Right atrium auricular region (tissue), 2 donors: ENCODE data around the gene FAM234B. TPM values are rescaled to one million over a fixed set of nuclear protein-coding genes. Genes with fewer than 3 reads are reported as not detected.

Source experiments
- DNase-seq: peaks from one replicate; pipeline ENCODE4 v3.0.0-alpha.2; 2019; ENCODE audit warnings: low spot score
- H3K27ac ChIP-seq, 2 donors: fragments of 200-600 bp; sonication (generic); 1 replicate in 1 of 2; 2 replicates in 1 of 2; pipeline ENCODE4 v1.5.1; 2016 to 2019
- H3K27me3 ChIP-seq, 2 donors: fragments of 200-600 bp; sonication (generic); one replicate each; pipeline versions ENCODE4 v1.5.1 to v1.6.0; 2017 to 2019
- H3K36me3 ChIP-seq: fragments of 200-600 bp; sonication (generic); one replicate; pipeline ENCODE4 v1.5.1; 2016
- H3K4me1 ChIP-seq, 2 donors: fragments of 200-600 bp; sonication (generic); one replicate each; pipeline versions ENCODE4 v1.5.1 to v1.6.0; 2017 to 2019
- H3K4me3 ChIP-seq, 2 donors: fragments of 200-600 bp; sonication (generic); 1 replicate in 1 of 2; 2 replicates in 1 of 2; pipeline ENCODE4 v1.5.1; 2017 to 2019; ENCODE audit warnings: mild to moderate bottlenecking in 1 of 2, moderate library complexity in 1 of 2
- H3K9me3 ChIP-seq, 2 donors: fragments of 200-600 bp; sonication (generic); one replicate each; pipeline ENCODE4 v1.5.1; 2019
- total RNA-seq, 2 donors: library from RNA; depleted of rRNA; stranded (reverse); fragments of >200 nt; gene quantifications; one replicate each; pipeline ENCODE4 v1.1.0, GENCODE V29; 2016
- TF ChIP-seq, protein P1 (sequence below), 2 donors: fragments of 200-600 bp; sonication (generic); IDR thresholded peaks; one replicate each; pipeline ENCODE4 v1.5.1; 2019; ENCODE audit warnings: antibody characterized with exemption in 2 of 2

Gene FAM234B
- total RNA-seq, 2 donors from 2014 or later = 1.7 to 4.6 TPM

DNA sequence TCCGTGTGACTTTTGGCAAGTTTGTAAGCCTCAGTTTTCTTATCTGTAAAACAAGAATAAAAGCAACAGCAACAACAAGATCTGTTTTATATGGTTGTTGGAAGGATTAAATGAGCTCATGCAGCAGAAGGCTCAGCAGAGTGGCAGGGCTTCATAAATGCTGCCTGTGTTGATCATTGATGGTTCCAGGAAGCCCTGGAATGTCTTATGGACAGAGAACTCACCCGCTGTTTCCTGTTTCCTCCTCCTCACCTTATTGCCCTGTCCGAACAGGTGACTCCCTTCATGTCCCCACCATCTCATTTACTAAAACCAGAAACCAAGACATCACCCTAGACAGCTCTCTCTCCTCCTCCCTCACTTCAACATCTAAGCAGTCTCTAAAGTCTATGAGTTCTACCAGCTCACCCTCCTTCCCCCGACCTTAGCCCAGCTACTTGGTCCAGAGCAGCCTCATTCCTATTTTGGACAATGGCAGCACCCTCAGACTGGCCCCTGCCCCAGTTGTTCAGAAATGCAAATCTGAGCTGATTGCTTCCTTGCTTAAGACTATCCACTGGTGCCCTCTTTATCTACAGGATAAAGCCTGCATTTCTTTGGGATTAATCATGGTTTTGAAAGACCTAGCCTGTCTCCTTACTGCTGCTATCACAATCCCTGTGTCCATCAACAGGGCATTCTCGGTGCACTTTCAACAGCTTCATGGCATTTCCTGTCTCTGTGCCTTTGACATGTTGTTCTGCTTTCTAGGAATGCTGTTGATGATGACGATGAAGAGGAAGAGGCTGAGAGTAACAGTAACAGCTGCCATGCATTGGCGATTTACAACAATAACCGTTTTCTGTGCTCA is 80.7 kb downstream of the FAM234B start:
- Histone ChIP-seq H3K4me1 (no peaks in the 10 kb centered on the region), H3K27ac (no peak overlapping the region), H3K27me3 (no peaks in the 10 kb centered on the region), H3K9me3 (no peaks in the 10 kb centered on the region), H3K36me3 (no peaks in the 10 kb centered on the region), H3K4me3 (no peak overlapping the region)
- DNase-seq = no peak
- TF ChIP-seq, protein P1, sequence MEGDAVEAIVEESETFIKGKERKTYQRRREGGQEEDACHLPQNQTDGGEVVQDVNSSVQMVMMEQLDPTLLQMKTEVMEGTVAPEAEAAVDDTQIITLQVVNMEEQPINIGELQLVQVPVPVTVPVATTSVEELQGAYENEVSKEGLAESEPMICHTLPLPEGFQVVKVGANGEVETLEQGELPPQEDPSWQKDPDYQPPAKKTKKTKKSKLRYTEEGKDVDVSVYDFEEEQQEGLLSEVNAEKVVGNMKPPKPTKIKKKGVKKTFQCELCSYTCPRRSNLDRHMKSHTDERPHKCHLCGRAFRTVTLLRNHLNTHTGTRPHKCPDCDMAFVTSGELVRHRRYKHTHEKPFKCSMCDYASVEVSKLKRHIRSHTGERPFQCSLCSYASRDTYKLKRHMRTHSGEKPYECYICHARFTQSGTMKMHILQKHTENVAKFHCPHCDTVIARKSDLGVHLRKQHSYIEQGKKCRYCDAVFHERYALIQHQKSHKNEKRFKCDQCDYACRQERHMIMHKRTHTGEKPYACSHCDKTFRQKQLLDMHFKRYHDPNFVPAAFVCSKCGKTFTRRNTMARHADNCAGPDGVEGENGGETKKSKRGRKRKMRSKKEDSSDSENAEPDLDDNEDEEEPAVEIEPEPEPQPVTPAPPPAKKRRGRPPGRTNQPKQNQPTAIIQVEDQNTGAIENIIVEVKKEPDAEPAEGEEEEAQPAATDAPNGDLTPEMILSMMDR (IDR thresholded peaks at IDR 0.05) = no peak

DNA sequence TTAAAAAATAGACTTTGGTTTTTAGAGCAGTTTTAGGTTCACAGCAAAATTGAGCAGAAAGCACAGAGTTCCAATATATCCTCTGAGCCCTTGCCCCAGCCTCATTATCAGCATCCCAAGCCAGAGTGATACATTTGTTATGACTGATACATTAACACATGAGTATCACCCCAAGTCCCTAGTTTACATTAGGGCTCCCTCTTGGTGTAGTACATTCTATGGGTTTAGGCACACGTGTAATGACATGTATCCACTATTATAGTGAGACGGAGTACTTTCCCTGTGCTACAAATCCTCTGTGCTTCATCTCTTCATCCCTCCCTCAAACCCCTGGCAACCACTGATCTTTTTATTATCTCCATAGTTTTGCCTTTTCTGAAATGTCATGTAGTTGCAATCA is 81.8 kb downstream of the FAM234B start:
- Histone ChIP-seq H3K27ac (no peak overlapping the region), H3K4me1 (no peaks in the 10 kb centered on the region), H3K4me3 (no peak overlapping the region), H3K36me3 (no peaks in the 10 kb centered on the region), H3K27me3 (no peaks in the 10 kb centered on the region), H3K9me3 (no peaks in the 10 kb centered on the region)
- TF ChIP-seq, protein P1 (IDR thresholded peaks at IDR 0.05) = no peak
- no peak for DNase-seq

DNA sequence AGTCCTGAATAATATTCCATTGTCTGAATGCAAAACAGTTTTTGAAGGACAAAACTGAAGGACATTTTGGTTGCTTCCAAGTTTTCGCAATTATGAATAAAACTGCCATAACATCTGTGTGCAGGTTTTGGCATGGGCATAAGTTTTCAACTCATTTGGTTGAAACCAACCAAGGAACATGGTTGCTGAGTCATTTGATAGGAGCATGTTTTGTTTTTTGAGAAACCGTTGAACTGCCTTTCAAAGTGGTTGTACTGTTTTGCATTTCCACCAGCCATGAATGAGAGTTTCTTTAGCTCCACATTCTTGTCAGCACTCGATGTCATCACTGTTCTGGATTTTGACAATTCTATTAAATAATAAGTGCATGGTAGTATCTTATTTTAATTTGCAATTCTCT is 82.3 kb downstream of the FAM234B start:
- no peak overlapping the region for H3K4me3 ChIP-seq
- no peak overlapping the region for H3K27ac ChIP-seq
- H3K4me1 ChIP-seq = no peaks in the 10 kb centered on the region
- H3K9me3 ChIP-seq = no peaks in the 10 kb centered on the region
- H3K36me3 ChIP-seq = no peaks in the 10 kb centered on the region
- TF ChIP-seq, protein P1 (IDR thresholded peaks at IDR 0.05) = no peak
- DNase-seq = no peak
- H3K27me3 ChIP-seq = no peaks in the 10 kb centered on the region

DNA sequence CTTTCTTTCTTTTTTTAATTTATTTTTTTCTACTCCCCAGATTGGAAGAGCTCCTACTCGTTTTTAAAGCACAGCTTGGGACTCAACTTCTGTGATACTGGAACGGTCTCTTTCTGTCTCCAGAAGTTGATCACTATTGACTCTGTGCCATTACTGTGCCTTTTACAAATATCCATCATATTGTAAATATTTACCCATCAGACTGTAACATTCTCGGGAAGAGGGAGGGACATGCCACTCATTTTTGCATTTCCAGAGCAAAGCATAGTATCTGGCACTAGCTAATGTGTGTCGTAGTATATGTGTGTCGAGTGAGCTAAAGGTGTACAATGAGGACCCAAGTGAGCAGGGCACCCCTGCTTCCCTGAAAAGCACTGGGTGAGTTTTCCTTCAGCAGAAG is 83.3 kb downstream of the FAM234B start:
- no peaks in the 10 kb centered on the region for H3K27me3 ChIP-seq
- DNase-seq = no peak
- H3K27ac ChIP-seq = no peak overlapping the region
- no peak overlapping the region for H3K4me3 ChIP-seq
- H3K4me1 ChIP-seq = no peaks in the 10 kb centered on the region
- H3K9me3 ChIP-seq = no peaks in the 10 kb centered on the region
- TF ChIP-seq, protein P1 (IDR thresholded peaks at IDR 0.05) = no peak
- no peaks in the 10 kb centered on the region for H3K36me3 ChIP-seq

DNA sequence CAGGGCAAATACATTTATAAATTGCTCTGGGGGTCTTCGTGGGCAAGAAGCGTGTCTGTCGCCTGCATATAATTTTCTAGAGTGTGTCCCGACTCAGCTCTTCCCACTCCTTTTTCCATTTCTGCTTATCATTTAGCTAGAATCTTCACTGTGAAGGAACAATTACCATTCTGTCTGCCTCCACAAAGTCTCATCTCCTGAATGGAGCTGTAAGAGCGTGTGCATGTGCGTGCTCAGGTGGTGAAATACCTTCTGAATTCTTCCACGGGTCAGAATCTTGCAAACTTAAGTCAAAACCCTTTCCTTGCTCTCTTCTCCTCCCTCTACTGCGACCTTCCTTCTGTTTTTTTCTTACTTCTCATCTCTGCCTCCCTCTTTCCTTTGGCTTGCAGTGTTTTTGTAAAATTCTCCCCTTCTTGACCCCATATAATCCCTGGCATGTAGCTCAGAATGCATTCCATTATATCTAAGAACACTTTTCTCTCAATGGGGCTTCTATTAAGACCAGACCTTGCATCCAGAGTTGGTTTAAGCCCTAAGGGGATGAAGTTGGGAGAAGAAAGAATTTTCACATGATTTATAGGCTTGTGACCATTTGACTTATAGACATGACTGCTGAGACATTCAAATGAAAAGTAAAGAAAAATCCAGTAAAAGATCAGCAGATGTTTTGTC is 84.2 kb downstream of the FAM234B start:
- no peak overlapping the region for H3K27ac ChIP-seq
- no peak for DNase-seq
- no peaks in the 10 kb centered on the region for H3K36me3 ChIP-seq
- H3K27me3 ChIP-seq = no peaks in the 10 kb centered on the region
- TF ChIP-seq, protein P1 (IDR thresholded peaks at IDR 0.05) = no peak
- no peaks in the 10 kb centered on the region for H3K4me1 ChIP-seq
- H3K4me3 ChIP-seq = no peak overlapping the region
- no peaks in the 10 kb centered on the region for H3K9me3 ChIP-seq
